ENCODE measurements around the gene CDH13.

Gene CDH13

DNA sequence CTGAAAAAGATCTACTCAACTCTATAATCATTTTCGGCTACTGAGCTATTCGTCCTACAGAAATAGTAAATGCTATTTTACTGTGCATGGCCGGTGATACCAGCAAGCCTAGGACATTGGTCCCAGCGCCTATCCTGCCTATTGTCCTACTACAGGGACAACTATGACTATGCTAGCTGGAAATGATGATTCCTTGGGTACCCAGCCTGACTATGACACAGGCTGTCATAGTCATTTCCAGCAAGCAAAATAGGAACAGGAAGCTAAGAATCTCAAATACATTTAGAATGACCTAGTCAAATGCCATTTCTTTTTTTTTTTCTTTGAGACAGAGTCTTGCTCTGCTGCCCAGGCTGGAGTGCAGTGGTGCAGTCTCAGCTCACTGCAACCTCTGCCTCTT is 1147.3 kb downstream of the CDH13 start (continued):
- TF ChIP-seq ZNF791 (tag by site-specific recombination; IDR thresholded peaks at IDR 0.05) = no peak
- no peak for TF ChIP-seq ZNF530 (tag by site-specific recombination; IDR thresholded peaks at IDR 0.05; ENCODE audit: low read depth)
- TF ChIP-seq, protein P1, sequence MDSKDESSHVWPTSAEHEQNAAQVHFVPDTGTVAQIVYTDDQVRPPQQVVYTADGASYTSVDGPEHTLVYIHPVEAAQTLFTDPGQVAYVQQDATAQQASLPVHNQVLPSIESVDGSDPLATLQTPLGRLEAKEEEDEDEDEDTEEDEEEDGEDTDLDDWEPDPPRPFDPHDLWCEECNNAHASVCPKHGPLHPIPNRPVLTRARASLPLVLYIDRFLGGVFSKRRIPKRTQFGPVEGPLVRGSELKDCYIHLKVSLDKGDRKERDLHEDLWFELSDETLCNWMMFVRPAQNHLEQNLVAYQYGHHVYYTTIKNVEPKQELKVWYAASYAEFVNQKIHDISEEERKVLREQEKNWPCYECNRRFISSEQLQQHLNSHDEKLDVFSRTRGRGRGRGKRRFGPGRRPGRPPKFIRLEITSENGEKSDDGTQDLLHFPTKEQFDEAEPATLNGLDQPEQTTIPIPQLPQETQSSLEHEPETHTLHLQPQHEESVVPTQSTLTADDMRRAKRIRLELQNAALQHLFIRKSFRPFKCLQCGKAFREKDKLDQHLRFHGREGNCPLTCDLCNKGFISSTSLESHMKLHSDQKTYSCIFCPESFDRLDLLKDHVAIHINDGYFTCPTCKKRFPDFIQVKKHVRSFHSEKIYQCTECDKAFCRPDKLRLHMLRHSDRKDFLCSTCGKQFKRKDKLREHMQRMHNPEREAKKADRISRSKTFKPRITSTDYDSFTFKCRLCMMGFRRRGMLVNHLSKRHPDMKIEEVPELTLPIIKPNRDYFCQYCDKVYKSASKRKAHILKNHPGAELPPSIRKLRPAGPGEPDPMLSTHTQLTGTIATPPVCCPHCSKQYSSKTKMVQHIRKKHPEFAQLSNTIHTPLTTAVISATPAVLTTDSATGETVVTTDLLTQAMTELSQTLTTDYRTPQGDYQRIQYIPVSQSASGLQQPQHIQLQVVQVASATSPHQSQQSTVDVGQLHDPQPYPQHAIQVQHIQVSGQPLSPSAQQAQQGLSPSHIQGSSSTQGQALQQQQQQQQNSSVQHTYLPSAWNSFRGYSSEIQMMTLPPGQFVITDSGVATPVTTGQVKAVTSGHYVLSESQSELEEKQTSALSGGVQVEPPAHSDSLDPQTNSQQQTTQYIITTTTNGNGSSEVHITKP (tag by site-specific recombination; IDR thresholded peaks at IDR 0.05) = no peak
- TF ChIP-seq REPIN1 (tag by site-specific recombination; IDR thresholded peaks at IDR 0.05; ENCODE audit: low read depth) = no peak
- no peak for TF ChIP-seq ZSCAN16 (tag by site-specific recombination; IDR thresholded peaks at IDR 0.05)
- no peak for TF ChIP-seq ZNF514 (tag by site-specific recombination; IDR thresholded peaks at IDR 0.05)
- TF ChIP-seq ZNF239 (tag by site-specific recombination; IDR thresholded peaks at IDR 0.05) = no peak

DNA sequence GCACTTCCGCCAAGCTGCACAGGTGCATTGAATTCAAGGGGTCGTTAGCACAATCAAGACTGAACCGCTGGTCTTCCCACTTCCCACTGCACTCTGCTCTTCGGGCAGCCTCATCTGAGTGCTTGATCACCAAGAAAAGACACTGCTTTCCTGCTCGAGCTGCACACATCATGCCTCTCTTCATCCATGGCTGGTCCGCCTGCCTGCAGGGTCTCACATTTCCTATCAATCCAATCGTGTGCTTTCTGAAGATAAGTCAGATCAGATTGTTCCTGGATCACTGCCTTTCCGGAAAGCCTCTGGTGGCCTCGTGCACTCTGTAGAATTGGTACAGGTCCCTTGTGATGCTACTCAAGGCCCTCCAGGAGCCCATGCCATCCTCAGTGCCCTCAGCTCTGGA is 1150.2 kb downstream of the CDH13 start:
- ChIA-PET CTCF (no interaction called here), POLR2A (no interaction called here)
- H3K27ac ChIP-seq (ENCODE audit: extremely low read depth, low read depth, low read length) = no peak overlapping the region
- no peak overlapping the region for H3K4me3 ChIP-seq (ENCODE audit: low read depth, low read length)
- H3K36me3 ChIP-seq (ENCODE audit: control insufficient read depth in 2 of 2, insufficient read depth in 1 of 2, low read length in 2 of 2) = no peaks in the 10 kb centered on the region
- peaks cover 5% of the 10 kb centered on the region; the same call in 1 of the 2 replicates for H3K4me1 ChIP-seq (ENCODE audit: control insufficient read depth, insufficient read depth, low read length)
- TF ChIP-seq KLF7 (tag by site-specific recombination; IDR thresholded peaks at IDR 0.05; ENCODE audit: borderline replicate concordance) (no peak), ZNF777 (tag by site-specific recombination; IDR thresholded peaks at IDR 0.05; ENCODE audit: borderline replicate concordance) (no peak), TCF7L2 (IDR thresholded peaks at IDR 0.05; ENCODE audit: borderline replicate concordance, low read depth, low read length) (no peak), ZNF37A (tag by site-specific recombination; IDR thresholded peaks at IDR 0.05) (no peak), GFI1B (tag by site-specific recombination; IDR thresholded peaks at IDR 0.05) (no peak), GLI4 (tag by site-specific recombination; IDR thresholded peaks at IDR 0.05) (no peak), HOXC10 (CRISPR knock-in tag; IDR thresholded peaks at IDR 0.05) (no peak), ZNF544 (tag by site-specific recombination; IDR thresholded peaks at IDR 0.05) (no peak), ZNF175 (tag by site-specific recombination; IDR thresholded peaks at IDR 0.05) (no peak), ZNF211 (tag by site-specific recombination; IDR thresholded peaks at IDR 0.05; ENCODE audit: low read depth) (no peak)
- TF ChIP-seq, protein P2, sequence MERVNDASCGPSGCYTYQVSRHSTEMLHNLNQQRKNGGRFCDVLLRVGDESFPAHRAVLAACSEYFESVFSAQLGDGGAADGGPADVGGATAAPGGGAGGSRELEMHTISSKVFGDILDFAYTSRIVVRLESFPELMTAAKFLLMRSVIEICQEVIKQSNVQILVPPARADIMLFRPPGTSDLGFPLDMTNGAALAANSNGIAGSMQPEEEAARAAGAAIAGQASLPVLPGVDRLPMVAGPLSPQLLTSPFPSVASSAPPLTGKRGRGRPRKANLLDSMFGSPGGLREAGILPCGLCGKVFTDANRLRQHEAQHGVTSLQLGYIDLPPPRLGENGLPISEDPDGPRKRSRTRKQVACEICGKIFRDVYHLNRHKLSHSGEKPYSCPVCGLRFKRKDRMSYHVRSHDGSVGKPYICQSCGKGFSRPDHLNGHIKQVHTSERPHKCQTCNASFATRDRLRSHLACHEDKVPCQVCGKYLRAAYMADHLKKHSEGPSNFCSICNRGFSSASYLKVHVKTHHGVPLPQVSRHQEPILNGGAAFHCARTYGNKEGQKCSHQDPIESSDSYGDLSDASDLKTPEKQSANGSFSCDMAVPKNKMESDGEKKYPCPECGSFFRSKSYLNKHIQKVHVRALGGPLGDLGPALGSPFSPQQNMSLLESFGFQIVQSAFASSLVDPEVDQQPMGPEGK (tag by site-specific recombination; IDR thresholded peaks at IDR 0.05) = no peak
- TF ChIP-seq, protein P3, sequence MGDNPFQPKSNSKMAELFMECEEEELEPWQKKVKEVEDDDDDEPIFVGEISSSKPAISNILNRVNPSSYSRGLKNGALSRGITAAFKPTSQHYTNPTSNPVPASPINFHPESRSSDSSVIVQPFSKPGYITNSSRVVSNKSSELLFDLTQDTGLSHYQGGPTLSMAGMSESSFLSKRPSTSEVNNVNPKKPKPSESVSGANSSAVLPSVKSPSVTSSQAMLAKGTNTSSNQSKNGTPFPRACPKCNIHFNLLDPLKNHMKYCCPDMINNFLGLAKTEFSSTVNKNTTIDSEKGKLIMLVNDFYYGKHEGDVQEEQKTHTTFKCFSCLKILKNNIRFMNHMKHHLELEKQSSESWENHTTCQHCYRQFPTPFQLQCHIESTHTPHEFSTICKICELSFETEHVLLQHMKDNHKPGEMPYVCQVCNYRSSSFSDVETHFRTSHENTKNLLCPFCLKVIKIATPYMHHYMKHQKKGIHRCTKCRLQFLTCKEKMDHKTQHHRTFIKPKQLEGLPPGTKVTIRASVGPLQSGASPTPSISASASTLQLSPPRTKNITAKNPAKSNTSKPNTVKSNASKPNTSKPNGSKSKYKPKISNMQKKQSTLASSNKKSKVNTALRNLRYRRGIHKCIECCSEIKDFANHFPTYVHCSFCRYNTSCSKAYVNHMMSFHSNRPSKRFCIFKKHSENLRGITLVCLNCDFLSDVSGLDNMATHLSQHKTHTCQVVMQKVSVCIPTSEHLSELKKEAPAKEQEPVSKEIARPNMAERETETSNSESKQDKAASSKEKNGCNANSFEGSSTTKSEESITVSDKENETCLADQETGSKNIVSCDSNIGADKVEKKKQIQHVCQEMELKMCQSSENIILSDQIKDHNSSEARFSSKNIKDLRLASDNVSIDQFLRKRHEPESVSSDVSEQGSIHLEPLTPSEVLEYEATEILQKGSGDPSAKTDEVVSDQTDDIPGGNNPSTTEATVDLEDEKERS (tag by site-specific recombination; IDR thresholded peaks at IDR 0.05) = no peak
- H3K9me3 ChIP-seq (ENCODE audit: control insufficient read depth, insufficient read depth, low read depth, low read length) = no peaks in the 10 kb centered on the region

Measured in HEK293 (cell line).